Measurements from ENCODE around the gene NTM.

DNA sequence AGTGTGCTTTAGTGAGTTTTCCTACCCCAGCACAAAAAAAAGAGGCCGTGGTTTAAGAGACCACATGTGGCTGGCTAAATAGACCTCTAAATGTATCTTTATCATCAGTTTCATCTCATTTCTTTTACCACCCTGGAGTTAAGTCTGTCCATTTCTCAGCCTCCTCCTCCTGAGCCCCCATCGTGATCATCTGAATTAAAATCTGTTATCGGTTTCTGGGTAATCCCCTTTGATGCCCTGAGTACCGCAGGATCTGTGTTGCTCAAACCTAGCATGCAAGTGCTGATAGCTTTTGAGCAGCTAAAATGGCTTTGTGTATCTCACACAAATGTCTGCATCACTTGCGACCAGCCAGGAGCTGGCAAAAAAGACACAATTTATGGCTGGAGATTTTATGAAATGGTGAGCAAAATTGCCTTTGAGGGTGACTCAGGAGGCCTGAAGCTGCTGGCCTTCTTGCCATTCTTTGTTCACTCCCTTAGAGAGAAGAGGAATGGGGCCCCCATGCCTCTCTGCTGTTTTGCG, 236.5 kb downstream of the NTM start:
- TF ChIP-seq POLR2AphosphoS5 (IDR thresholded peaks at IDR 0.05) (no peak), POLR2A (IDR thresholded peaks at IDR 0.05) (no peak), EP300 (IDR thresholded peaks at IDR 0.05) (no peak)
- TF ChIP-seq, protein P1, sequence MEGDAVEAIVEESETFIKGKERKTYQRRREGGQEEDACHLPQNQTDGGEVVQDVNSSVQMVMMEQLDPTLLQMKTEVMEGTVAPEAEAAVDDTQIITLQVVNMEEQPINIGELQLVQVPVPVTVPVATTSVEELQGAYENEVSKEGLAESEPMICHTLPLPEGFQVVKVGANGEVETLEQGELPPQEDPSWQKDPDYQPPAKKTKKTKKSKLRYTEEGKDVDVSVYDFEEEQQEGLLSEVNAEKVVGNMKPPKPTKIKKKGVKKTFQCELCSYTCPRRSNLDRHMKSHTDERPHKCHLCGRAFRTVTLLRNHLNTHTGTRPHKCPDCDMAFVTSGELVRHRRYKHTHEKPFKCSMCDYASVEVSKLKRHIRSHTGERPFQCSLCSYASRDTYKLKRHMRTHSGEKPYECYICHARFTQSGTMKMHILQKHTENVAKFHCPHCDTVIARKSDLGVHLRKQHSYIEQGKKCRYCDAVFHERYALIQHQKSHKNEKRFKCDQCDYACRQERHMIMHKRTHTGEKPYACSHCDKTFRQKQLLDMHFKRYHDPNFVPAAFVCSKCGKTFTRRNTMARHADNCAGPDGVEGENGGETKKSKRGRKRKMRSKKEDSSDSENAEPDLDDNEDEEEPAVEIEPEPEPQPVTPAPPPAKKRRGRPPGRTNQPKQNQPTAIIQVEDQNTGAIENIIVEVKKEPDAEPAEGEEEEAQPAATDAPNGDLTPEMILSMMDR (IDR thresholded peaks at IDR 0.05) = no peak
